ENCODE results near the gene DUSP5. TPM values are rescaled to one million over a fixed set of nuclear protein-coding genes. Genes with fewer than 3 reads are reported as not detected.

Gene DUSP5
- total RNA-seq, 1 donor, result 42.3 TPM

DNA sequence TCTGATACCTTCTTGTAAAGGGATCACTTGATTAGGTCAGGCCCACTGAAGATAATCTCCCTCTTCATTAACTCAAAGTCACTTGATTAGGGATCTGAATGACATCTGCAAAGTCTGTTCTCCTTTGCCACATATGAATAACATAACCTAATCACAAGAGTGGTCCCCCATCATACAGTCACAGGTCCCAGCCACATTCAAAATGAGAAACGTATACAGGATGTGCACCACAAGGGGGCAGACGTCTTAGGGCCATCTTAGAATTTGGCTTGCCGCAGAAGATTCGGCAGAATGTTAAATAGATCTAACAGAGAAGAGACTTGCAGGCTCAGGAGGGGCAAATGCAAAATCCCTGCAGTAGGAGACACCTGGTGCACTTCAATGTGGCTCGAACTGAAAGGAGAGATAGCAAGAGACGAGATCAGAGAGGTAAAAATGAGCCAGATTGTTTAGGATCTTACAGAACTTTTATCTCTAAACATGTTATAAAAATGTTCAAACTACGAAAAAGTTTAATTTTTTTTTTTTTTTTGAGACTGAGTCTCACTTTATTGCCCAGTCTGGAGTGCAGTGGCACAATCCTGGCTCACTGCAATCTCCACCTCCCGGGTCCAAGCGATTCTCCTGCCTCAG is 59.4 kb downstream of the DUSP5 start:
- TF ChIP-seq, protein P1, sequence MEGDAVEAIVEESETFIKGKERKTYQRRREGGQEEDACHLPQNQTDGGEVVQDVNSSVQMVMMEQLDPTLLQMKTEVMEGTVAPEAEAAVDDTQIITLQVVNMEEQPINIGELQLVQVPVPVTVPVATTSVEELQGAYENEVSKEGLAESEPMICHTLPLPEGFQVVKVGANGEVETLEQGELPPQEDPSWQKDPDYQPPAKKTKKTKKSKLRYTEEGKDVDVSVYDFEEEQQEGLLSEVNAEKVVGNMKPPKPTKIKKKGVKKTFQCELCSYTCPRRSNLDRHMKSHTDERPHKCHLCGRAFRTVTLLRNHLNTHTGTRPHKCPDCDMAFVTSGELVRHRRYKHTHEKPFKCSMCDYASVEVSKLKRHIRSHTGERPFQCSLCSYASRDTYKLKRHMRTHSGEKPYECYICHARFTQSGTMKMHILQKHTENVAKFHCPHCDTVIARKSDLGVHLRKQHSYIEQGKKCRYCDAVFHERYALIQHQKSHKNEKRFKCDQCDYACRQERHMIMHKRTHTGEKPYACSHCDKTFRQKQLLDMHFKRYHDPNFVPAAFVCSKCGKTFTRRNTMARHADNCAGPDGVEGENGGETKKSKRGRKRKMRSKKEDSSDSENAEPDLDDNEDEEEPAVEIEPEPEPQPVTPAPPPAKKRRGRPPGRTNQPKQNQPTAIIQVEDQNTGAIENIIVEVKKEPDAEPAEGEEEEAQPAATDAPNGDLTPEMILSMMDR (IDR thresholded peaks at IDR 0.05; ENCODE audit: insufficient read depth, low read depth, low read length), result peak; percentile 77
- DNase-seq (ENCODE audit: low read depth), result peak; percentile 54
- H3K4me3 ChIP-seq (ENCODE audit: low read depth, low read length), result no peak overlapping the region

DNA sequence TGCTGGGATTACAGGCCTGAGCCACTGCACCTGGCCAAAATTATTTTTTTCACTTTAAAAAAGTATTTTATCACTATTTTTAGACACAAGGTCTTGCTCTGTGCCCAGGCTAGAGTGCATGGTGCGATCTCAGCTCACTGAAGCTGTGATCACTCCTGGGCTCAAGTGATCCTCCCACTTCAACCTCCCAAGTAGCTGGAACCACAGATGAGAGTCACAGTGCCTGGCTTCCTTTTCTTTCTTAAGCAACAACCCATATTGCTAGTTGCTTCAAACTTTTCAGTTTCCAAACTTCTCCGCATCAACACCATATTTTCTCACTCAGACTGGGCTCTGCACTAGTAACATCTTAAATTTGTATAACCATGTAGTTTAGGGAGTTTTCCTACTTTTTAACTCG is 60.3 kb downstream of the DUSP5 start:
- DNase-seq (ENCODE audit: low read depth), result no peak
- no peak overlapping the region for H3K4me3 ChIP-seq (ENCODE audit: low read depth, low read length)
- TF ChIP-seq, protein P1 (IDR thresholded peaks at IDR 0.05; ENCODE audit: insufficient read depth, low read depth, low read length), result no peak

DNA sequence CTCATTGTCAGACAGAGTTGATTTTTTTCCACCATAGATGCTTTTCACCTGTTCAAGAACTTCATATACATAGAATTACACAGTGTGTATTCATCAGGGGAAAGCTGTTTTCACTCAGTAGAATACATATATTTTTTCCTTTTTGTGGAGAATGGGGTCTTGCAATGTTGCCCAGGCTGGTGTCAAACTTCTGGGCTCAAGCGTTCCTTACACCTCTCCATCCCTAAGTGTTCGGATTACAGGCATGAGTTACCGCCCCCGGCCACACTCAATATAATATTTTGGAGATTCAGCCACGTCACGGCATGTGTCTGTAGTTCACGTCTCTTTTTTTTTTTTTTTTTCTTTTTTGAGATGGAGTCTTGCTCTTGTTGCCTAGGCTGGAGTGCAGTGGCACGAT is 62.3 kb downstream of the DUSP5 start:
- H3K4me3 ChIP-seq (ENCODE audit: low read depth, low read length), result no peak overlapping the region
- no peak for DNase-seq (ENCODE audit: low read depth)
- TF ChIP-seq, protein P1 (IDR thresholded peaks at IDR 0.05; ENCODE audit: insufficient read depth, low read depth, low read length), result no peak

Other genes starting within 250 kb of the DUSP5 start
- gene SMNDC1, start 193.0 kb upstream of the DUSP5 start, total RNA-seq, result 6.8 and 11.7 TPM in 2 replicates
- 19.3 and 23.3 TPM in 2 replicates for gene SMC3, start 69.8 kb downstream of the DUSP5 start, total RNA-seq
- under 0.01 and 0.32 TPM in 2 replicates for gene RBM20, start 146.4 kb downstream of the DUSP5 start, total RNA-seq